ENCODE results near the gene DPPA4.

GRCh38 chr3:109337393-109337792 lies at the start of gene DPPA4:
- TF ChIP-seq POLR2A (IDR thresholded peaks at IDR 0.05) (no peak), CTCF (IDR thresholded peaks at IDR 0.05) (no peak)
